Gastroesophageal sphincter (tissue), 4 donors: ENCODE results near the gene RFTN2. TPM values are rescaled to one million over a fixed set of nuclear protein-coding genes. Genes with fewer than 3 reads are reported as not detected.

Experiments
- small RNA-seq, 4 donors: library from RNA; depleted of rRNA; stranded (forward); fragments of <200 nt; gene quantifications; one replicate each; pipeline ENCODE3, GENCODE V24; 2016
- total RNA-seq, 4 donors: library from RNA; depleted of rRNA; stranded (reverse); fragments of >200 nt; gene quantifications; one replicate each; pipeline ENCODE4 v1.1.0, GENCODE V29; 2016

RFTN2 gene
- total RNA-seq, 4 donors from 2014 or later = 4.2 to 8.9 (median 7.8) TPM

Small RNAs within 50 kb of the gene (small RNA-seq; reads per million reads assigned to genes)
- 0 reads per million in 4 donors for gene AC020550.1

Other genes starting within 250 kb of the RFTN2 start
- 100 to 1,000 TPM; 111 to 309 (median 188) TPM for gene SF3B1, start 240.6 kb downstream of the RFTN2 start, total RNA-seq
- gene COQ10B, start 222.0 kb downstream of the RFTN2 start, total RNA-seq = 10 to 100 TPM; 36.9 to 66.8 (median 42.2) TPM
- 100 to 1,000 TPM; 120 to 145 (median 144) TPM for gene HSPD1, start 175.7 kb downstream of the RFTN2 start, total RNA-seq
- gene HSPE1, start 175.2 kb downstream of the RFTN2 start, total RNA-seq = 10 to 100 TPM; 59.3 to 91.3 (median 74.0) TPM
- 10 to 100 TPM; 32.0 to 53.9 (median 36.8) TPM for gene MOB4, start 159.5 kb downstream of the RFTN2 start, total RNA-seq
- gene MARS2, start 29.8 kb upstream of the RFTN2 start, total RNA-seq = 1 to 10 TPM; 2.8 to 6.7 (median 4.2) TPM
- gene BOLL, start 109.7 kb upstream of the RFTN2 start, total RNA-seq = under 1 TPM in 1 of 4 donors, not detected in 3; 0.19 TPM
- gene PLCL1, start 129.0 kb upstream of the RFTN2 start, total RNA-seq = 10 to 100 TPM; 23.4 to 89.2 (median 47.4) TPM